HG03097 (cell line): ENCODE measurements around the gene GALNT10.
A peak's percentile ranks its signal among the peaks of the same experiment; 100 is the strongest.

Source experiments
- ATAC-seq: cut with Tn5 transposase; IDR thresholded peaks from one replicate; pipeline ENCODE4 v1.9.1; 2021; ENCODE audit not compliant: unreplicated experiment, low FRiP score

The GALNT10 gene

GRCh38 chr5:154422298-154422697, 231.8 kb downstream of the GALNT10 start:
- no peak for ATAC-seq

GRCh38 chr5:154428208-154428607, 237.7 kb downstream of the GALNT10 start:
- ATAC-seq = no peak

GRCh38 chr5:154429341-154429740, 238.8 kb downstream of the GALNT10 start:
- no peak for ATAC-seq

GRCh38 chr5:154430466-154430865, 239.9 kb downstream of the GALNT10 start:
- ATAC-seq = no peak

- no peak for ATAC-seq
Measured at GRCh38 chr5:154430961-154431630, 240.6 kb downstream of the GALNT10 start.

GRCh38 chr5:154435226-154435625, 244.7 kb downstream of the GALNT10 start:
- ATAC-seq = no peak

- no peak for ATAC-seq
Measured at GRCh38 chr5:154437281-154437965, 246.9 kb downstream of the GALNT10 start.

- no peak for ATAC-seq
Measured at GRCh38 chr5:154440540-154440939, 250.0 kb downstream of the GALNT10 start.

- ATAC-seq = no peak
Measured at GRCh38 chr5:154442801-154443200, 252.3 kb downstream of the GALNT10 start.

- ATAC-seq = no peak
Measured at GRCh38 chr5:154444556-154445421, 254.3 kb downstream of the GALNT10 start.

- ATAC-seq = peak; percentile 96
Measured at GRCh38 chr5:154445422-154446194, 255.1 kb downstream of the GALNT10 start, which contains the start of gene SAP30L. SAP30L (plus strand) TSS chr5:154445997; CDS start chr5:154446605, 608 bp downstream.

- peak; percentile 10 for ATAC-seq
Measured at GRCh38 chr5:154446195-154447088, 255.9 kb downstream of the GALNT10 start.

GRCh38 chr5:154447089-154447725, 256.7 kb downstream of the GALNT10 start:
- no peak for ATAC-seq

- no peak for ATAC-seq
Measured at GRCh38 chr5:154449786-154450185, 259.3 kb downstream of the GALNT10 start.

- ATAC-seq = no peak
Measured at GRCh38 chr5:154451957-154452356, 261.4 kb downstream of the GALNT10 start.

- ATAC-seq = no peak
Measured at GRCh38 chr5:154455585-154455984, 265.1 kb downstream of the GALNT10 start.

GRCh38 chr5:154456540-154456939, 266.0 kb downstream of the GALNT10 start:
- ATAC-seq = no peak

- no peak for ATAC-seq
Measured at GRCh38 chr5:154459015-154459414, 268.5 kb downstream of the GALNT10 start.

GRCh38 chr5:154460172-154460571, 269.6 kb downstream of the GALNT10 start:
- no peak for ATAC-seq
